ENCODE results near the gene PPM1A.

The PPM1A gene

DNA sequence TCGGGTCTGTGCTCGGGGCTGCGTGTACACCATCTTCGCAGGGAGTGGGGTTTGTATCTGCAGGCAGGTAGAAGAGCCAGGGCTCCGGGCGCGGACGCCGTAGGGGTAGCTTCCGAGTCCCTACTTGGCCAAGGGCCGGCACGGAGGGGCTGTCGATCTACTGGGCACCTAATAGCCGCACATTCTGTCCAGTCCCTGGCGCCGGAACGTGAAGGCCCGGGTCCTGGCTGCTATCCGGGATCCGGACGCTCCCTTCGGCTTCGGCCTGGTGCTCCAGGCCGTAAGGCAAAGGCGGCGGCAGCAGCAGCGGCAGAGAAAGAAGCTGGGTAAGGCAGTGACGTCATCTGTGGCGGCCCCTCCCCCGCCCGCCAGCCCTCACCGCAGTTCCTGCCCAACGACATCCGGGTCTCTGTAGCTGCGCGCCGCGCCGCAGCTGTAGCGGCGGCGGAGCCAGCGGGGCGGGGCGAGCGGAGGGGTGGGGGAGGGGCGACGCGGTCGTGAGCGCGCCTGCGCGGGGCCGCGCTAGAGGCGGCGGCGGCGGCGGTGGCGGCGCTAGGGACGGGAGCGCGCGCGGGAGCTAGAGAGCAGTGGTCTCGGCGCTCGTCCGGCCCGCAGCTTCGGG is at the start of gene PPM1A:
TSS of gene PPM1A (plus strand) at position 525 of the 622 bp plus-strand sequence. CDS start 33,483 bp downstream, outside the sequence.
- peak; percentile 95 for DNase-seq

- DNase-seq = no peak
These were observed 49.7 kb upstream of the PPM1A start for GRCh38 chr14:60199321-60199720.

DNA sequence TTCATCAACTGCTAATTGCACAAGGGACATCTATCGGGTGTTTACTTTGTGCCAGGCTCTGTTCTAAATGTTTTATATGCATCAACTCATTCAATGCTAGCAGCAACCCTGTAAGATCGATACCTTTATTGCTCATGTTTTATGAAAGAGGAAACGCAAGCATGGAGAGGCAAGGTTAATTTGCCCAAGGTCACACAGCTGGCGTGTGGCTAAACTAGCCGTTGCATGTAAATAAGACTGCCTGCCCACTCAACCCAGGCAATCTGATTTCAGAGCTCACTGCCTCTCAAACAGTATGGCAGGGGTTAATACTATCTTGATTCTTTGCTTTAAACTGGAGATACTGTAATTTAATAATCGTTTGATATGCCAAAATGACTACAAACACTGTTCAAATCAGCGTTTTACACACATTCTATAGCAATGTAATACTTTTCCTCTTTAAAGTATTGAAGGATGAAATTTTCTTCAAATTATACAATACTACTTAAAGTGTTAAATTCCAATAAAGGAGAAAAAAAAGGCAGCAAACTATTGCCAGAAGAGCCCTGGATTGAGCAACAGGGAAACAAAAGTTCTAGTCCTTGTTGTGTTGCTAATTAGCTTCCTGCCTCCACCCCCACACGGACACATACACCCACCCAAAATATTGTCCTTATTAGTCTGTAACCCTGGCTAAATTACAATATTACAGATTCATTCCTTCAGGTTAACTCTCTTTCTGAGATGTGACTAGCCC is 44.7 kb upstream of the PPM1A start:
- DNase-seq = no peak

- DNase-seq = no peak
These were observed 43.9 kb upstream of the PPM1A start for GRCh38 chr14:60204843-60205774.

GRCh38 chr14:60206249-60206670 is 42.8 kb upstream of the PPM1A start:
- no peak for DNase-seq

GRCh38 chr14:60206837-60207533 is 42.0 kb upstream of the PPM1A start:
- no peak for DNase-seq

DNA sequence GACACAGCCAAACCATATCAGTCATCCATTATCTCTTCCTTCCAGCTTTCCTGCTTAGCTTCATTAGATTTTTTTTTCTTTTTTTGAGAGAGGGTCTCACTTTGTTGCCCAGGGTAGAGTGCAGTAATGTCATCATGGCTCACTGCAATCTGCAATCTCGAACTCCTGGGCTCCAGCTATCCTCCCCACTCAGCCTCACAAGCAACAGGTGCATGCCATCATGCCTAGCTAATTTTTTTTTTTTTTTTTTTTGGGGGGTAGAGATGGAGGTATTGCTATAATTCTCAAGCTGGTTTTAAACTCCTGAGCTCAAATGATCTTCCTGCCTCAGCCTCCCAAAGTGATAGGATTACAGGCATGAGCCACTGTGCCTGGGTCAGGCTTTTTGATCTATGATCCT is 38.3 kb upstream of the PPM1A start:
- no peak for DNase-seq

DNA sequence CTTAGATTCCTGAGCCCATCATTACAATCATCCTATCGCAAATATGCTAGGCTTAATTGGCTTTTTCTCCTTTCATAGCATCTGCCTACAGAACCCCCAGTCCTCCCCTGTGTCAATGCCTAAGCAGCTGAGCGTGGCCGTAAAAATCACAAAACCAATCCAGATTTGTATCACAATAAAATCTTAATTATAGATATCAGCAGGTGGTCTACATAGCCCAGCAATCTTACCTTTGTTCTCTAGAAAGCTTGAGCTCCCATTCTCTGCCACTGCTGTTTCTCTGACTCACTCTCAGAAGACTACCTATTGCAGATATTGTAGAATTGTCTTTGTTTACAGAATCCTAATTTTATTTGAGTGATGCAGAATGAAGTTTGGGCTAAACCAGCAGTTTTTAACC is 37.9 kb upstream of the PPM1A start:
- DNase-seq = no peak

- DNase-seq = no peak
These were observed 36.3 kb upstream of the PPM1A start for GRCh38 chr14:60212503-60213371.

DNA sequence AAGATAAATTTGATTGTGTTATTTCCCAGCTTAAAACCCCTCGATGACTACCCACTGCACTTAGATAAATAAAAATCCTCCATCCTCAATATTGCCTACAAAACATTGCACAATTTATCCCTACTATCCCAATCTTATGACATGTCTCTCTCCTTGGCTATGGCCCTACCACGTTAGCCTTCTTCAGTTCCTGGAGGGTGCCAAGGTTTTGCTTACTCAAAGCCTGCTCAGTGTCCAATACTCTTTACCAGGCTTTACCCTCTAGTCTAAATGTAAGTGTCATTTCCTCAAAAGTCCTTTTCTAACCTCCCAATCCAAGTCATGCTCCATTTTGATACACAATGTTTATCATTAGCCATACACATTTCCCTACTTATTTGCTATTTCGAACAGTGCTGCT is 35.0 kb upstream of the PPM1A start:
- no peak for DNase-seq

DNA sequence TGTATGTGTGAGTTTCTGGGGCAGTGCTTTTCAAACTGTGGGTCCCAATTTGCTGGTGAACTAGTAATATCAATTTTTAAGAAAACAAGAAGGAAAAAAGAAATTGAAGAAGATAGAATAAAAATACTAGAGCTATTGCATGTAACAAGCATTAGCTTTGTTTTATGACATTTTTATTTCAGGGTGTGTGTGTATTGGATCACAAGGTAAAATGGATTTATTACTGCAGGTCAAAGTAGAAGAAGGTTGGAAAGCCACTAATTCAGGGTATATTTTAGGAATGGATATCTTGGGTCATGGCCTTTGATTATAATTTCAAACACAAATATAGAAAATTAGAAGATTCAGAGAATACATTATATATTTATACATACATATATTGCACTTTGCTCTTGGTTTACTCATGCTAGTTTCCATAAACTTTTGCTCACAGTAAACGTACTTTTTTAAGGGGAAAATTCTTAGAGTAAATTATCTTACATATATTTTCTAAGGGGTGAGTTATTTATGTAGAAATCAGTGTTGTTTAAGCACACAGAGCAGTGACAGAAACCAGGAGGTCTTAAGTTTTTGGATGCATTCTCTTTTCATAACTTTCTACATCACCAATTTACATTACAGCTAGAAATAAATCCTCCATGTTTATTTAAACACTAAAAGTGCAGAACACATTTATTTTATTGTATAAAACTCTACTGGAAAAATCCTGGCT is 34.5 kb upstream of the PPM1A start:
- no peak for DNase-seq

- DNase-seq = no peak
These were observed 33.9 kb upstream of the PPM1A start for GRCh38 chr14:60215127-60215444.

GRCh38 chr14:60215520-60216420 is 33.3 kb upstream of the PPM1A start:
- DNase-seq = no peak

- no peak for DNase-seq
These were observed 31.3 kb upstream of the PPM1A start for GRCh38 chr14:60217713-60218112.

DNA sequence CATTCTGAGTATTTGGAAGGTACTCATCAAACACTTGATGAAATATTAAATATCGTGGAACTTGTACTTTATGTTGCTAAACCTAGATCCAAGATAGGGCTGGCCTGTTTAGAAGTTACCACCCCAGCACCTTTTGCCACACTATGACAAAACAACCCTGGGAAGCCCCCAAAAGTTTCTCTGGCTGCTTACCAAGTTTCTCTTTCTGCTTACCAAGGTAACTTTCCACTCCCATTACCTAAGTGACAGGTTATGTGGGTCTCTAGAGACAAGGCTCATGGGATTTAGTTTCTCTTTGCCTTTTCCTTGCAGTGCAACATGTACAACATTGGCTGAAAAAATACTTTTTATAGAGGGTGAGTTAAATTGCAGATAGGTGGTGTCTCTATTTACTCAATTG is 28.9 kb upstream of the PPM1A start:
- DNase-seq = no peak

DNA sequence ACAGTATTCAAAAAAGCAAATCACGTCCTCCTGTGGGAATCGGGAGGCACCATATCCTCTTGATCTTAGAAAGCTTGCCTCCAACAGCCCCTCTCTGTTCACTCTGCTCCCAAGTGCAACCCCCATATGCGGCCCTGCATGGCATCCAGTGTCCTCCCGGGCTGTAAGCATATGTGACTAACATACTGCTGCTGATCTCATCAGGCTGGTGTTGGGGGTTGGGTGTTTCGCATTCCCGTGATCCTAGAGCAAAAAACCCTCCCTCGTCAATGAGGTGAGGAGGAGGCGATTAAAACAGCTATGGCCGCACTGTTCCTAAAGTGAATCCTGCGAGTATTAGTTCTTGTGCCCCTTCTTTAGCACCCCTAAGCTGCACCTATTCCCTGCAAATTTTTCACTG is 28.1 kb upstream of the PPM1A start:
- no peak for DNase-seq

GRCh38 chr14:60221457-60221856 is 27.6 kb upstream of the PPM1A start:
- no peak for DNase-seq

DNA sequence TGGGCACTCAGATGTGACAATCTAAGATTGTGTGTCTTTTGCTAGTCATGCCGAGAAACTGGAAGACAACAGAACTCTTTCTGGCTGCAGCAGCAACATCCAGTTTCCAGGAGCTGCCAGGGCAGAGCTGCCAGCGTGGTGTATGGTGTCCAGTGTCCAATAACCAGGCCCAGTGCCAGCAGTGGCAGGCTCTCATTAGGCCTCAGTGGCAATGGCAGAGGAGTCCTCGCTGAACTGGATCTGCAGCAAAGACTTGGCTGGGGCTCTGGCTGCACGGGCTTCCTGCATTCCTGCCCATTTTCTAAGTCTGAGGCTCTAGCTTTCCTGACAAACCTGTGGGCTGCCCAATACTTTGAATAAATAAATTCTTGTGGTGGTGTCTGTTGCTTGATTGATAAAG is 26.2 kb upstream of the PPM1A start:
- DNase-seq = no peak

DNA sequence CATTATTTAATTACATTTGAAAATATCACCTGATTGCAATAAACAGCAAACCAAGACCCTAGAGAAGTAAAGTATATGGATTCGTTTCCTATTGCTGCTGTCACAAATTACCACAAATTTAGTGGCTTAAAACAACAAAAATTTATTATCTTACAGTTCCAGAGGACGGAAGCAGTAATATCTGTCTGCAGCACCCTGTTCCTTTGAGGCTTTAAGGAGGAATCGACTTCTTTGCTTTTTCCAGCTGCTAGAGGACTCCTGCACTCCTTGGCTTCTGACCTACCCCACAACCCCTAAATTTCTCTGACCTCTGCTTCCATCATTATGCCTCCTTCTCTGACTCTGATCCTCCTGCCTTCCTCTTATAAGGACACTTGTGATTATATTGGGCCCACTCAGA is 23.8 kb upstream of the PPM1A start:
- no peak for DNase-seq

- DNase-seq = no peak
These were observed 22.7 kb upstream of the PPM1A start for GRCh38 chr14:60226298-60226697.
